GM03348 (cell line): ENCODE measurements around the gene BGN.

Experiments
- DNase-seq: peaks from one replicate; pipeline ENCODE4 v3.0.0; 2012; ENCODE audit warnings: low spot score

BGN gene

DNA sequence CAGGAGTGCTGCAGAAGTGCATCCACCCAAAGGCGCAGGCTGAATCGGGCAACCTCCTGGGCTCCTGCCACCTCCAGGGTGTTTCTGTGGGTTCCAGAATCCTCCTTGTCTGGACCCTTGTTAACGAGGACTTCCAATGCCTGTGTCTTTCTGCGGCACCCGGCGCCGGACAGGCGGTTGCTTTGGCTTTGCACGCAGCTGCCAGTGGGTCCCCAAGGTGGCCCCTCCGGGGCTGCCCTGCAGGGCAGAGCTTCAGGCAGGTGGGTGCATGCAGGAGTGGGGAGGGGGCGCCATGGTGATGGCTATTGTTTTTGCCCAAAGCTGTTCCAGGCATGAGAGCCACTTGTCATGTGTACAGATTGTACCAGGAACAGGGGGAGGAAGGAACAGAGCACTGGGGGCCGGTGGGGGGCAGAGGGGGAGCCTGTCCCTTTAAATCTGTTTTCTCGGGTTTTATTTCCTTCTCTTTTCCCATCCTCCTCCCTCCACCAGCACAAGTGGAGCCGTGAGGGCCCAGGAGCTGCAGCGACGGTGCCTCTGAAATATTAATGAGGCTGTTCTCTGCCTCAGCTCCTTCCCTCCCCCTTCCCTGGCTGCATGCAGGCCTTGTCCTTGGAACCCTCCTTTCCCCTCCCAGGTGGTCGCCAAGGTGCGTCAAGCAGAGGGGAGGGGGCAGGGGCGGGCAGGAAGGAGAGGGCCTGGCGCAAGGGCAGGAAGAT lies 35.8 kb downstream of the BGN start:
- DNase-seq: no peak

DNA sequence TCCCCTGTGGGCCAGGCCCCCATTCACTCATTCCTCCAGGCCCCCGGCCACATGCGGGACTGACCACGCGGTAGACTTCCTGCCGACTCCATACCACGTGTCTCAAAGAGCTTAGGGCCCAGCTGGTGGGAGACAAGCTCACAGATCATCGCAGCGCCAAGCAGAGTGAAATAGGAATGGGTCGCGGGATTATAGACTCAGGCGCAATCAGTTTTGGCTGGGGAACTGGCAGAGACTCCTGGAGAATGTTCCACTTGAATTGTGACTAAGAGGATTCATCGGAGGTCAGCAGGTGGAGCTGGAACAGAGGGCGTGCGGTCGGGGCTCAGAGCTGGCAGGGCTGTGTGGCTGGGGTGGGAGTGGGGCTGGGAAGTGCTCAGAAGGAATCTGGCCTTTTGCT lies 38.3 kb downstream of the BGN start:
- DNase-seq: no peak

DNA sequence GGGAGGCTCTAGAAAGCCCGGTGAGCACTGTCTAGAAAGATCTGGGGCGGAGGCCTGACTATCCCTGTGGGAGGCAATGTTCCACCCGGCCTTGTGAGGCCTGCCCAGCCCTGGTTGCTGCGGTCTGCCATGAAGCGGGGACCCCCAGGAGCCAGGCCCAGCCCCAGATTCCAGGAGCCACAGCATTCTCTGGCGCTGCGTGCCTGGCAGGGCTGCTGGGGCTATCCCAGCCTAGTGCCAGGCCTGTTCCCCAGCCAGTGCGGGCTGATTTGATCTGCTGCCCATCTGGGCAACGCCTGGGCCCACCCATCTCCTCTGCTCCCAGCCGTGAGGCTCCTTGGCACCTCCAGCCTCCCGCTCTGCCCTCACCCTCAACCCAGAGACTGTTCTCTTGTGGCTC lies 42.3 kb downstream of the BGN start:
- no peak for DNase-seq

DNA sequence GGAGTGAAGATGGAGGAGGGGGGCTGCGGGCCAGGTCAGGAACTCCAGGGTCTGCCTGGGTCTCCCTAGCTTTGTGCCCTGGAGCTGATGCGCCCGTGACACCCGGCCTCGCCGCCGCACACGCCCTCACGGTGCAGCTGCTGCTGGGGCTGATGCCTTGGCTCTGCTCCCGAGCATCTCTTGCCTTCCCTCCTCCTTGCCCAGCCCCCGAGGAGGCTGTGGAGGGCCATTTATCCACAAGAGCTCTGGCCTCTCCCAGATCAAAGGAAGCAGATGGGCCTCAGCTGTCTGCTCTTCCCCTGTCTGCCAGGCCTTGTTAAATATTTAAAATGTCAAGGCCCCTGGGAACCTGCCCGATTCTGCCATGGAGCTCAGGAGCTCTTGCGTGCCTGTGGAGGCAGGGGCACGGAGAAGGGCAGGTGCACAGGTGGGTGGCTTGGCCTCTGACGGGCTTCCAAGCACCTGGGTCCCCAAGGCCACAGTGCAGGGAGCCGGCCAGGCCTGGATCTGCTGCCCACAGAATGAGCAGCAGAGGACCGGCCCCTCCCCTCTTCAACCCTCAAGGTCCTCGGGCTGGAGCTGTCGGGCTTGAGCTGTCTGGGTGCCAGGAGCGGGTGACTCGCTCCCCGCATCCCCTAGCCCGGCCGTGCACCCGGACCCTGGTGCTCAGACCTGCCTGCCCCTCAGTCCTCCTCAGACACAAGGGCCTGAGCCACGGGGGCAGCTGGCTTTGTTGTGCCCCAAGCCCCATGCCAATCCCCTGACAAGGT lies 42.9 kb downstream of the BGN start:
- DNase-seq: no peak

DNA sequence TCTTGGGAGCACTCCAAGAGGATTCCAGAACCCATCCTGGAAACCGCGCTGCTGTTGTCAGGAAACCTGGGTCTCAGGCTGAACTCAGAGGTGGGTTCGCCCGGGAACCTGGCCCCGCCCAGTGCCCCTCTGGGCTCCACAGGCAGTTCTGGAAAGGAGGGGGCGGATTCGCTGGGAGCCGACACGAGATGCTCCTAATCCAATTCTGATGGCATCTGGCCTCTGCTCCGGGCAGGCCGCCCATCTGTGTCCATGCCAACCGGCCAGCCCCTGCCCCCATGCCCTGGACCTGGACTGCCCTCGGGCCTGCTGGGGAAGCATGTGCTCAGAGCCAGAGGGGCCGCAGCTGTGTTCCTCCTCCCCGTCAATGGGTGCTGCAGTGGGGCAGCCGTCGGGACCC lies 43.6 kb downstream of the BGN start:
- no peak for DNase-seq

DNA sequence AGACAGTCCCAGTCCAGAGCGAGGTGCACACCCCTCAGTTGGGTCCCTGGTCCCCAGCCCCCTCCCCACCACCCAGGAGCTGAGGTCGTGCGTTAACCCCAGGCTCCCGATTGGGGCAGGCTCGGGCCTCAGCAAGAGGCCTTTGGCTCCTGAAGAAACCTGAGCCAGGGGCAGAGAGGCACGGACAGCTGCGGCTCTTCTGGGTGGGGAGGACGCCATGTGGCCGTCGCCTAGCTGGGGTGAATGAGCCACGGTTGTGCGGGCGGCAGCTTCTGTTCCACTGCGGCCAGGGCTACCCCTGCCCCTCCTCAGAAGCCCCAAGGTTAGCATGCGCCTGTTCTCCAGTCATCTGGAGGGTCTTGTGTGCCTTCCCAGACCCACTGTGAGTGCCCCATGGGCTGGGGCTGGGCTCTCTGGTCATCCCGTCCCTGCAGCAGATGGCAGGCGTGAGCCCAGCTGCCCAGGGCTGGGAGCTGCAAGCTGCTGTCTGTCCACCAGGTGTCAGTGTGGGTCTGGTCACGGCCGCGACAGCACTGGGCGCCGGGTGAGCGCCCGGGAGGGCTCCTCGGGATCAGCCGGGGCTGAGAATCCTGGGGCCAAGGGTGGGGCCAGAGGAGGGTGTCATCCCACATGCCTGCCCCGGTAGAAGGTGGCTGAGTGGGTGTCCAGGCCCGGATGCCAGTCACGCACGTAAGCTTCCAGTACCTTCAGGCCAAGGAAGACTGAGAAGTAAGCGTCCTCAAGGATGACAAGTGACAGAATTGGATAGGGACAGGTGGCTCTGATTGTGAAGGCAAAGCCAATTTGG lies 44.6 kb downstream of the BGN start:
- peak; percentile 87 for DNase-seq

DNA sequence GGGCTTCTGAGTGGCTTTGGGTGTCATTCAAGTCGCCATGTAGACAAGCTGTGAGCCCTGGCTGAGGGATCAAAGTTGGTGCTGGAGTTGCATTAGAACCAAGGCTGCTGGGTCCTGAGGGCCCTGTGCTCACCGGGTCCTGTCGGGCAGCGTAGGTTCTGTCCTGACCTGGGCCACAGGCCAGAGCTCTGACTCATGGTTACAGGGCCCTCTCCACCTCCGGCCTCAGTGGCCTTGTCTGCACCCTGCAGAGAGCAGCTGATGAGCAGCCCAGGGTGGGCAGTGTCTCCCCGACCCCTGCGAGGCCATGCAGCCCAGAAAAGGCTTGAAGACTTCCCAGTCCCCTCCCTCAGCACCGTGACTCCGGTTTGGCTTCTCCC lies 45.2 kb downstream of the BGN start:
- no peak for DNase-seq

DNA sequence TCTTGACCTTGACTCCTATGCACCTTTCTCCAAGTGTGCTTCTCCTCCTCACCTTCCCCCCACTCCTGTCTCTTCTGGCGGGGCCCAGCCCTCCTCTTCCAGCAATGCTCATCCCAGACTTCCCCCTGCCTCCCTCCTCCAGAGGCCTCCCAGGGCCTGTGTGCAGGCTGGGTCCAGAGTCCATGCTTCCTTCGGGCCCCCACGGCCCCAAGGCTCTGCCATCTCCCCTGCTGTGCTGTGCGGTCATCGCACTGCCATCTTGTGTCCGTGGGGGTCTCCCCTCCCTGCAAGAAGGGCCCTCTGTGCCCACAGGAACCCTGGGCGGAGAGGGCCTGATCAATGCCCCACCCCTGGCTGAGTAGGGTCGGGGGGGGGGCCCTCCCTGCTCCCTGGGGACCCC lies 49.9 kb downstream of the BGN start:
- DNase-seq: no peak

DNA sequence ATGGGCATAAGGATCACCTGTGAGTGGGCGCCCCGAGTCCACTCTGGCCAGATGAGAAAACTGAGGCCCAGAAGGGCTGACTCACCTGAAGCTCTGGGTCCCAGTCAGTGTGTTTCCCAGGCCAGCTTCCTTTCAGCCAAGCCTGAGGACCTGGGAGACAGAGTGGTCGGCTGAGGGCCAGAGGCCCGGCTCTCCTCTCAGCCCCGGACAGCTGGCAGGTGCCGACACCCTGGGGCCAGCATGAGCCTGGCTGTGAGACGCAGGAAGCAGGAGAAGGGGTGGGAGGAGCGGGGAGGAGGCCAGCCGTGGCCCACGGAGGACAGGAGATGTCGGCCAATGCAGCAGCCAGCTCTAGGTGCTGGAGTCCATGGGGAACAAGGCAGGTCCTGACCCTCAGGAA lies 51.6 kb downstream of the BGN start:
- DNase-seq: no peak

DNA sequence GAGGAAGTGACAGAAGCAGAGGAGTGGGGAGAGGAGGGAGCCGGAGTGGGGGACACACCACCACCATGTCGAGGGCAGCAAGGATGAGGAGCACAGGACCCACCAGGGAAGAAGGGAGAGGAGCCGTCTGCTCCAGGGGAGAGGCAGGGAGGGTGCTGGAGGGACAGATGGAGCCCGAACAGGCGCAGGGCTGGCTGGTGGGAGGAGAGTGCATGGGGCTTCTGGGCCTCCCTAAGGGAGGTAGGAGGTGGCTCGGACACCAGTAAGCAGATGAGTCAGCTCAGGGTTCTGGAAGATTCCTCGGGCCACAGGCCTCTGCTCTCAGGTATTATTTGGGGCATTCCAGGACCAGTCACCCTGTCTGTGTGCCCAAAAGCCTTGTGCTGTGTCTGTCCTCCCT lies 52.4 kb downstream of the BGN start:
- no peak for DNase-seq

DNA sequence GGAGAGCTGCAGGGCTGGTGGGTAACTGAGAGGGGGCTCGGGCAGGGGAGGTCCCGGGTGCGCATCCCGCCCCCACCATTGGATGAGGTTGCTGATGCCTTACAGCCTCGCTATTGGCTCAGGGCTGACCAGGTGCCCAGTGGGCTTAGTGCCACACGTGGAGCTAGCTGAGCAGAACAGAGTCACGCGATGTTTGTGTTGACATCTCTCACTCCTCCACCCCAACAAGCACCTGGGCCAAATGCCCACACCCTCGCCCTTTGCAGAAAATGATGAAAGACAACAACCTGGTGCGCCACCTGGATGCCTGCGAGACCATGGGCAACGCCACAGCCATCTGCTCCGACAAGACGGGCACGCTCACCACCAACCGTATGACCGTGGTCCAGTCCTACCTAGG lies 54.5 kb downstream of the BGN start:
- no peak for DNase-seq

DNA sequence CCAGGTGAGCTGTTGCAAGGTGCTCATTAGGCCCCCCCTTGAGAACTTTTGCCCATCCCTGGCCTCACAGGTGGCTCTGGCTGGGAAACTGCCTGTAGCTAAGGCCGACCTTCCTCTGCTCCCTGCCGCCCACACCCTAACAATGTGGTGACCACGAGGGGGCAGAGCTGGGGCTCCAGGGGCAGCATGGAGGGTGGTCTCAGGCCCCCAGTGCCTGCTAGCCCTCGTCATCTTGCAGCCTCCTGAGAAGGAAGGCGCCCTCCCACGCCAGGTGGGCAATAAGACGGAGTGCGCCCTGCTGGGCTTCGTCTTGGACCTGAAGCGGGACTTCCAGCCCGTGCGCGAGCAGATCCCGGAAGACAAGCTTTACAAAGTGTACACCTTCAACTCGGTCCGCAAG lies 55.0 kb downstream of the BGN start:
- DNase-seq: no peak

DNA sequence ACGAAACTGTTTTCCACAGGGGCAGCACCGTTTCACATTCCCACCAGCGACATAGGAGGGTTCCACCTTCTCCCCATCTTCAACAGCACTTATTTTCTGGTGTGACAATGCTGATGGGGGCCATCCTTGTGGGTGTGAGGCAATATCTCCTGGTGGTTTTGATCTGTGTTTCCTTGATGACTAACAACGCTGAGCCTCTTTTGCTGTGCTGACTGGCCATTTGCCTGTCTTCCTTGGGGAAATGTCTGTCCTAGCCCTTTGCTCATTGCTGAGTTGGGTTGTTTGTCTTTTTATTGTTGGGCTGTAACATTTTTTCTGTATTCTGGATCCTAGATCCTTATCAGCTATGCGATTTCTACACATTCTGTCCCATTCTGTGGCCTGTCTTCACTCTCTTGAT lies 56.4 kb downstream of the BGN start:
- peak; percentile 23 for DNase-seq

DNA sequence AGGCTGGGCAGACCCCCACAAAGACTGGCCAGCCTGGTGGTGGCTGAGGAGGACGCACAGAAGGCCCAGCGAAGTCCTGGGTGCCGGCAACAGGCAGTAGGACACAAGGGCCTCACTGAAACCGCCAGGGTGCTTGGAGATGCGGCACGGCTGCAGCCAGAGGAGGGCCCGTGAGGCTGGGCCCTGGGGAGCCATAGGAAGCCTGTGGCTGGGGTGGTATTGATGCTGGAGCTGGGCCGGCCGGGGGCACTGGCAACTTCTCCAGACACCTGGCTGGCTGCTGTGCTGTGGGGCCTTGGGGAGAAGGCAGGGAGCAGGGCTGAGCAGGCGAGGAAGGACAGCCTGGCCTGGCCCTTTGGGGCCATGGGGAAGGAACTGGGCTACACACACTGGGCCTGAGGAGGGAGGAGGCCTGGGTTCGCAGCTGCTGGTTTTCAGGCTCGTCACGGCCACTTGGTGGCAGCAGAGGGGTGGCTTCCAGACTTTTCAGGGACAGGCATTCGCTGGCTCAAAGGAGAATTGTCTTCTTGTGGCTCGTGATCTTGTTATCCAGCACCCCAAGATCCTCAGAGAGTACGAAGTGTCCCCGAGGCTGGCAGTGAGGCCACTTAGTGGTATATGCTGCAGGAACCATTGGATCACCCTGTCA lies 59.9 kb downstream of the BGN start:
- peak; percentile 78 for DNase-seq

DNA sequence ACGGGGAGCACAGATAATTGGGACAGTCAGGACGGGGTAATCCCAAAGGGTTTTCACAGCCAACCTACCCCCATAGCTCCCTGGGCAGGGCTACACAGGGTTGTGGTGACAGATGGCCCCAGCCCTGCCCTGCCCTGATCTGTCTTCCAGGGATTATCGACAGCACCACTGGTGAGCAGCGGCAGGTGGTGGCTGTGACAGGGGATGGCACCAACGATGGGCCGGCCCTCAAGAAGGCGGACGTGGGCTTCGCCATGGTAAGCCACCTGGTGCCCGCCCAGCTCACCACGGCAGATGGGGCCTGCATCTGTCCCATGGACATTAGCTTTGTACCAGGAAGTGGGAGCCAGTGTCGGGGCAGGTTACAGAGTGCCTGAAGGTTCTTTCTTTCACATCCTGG lies 62.0 kb downstream of the BGN start:
- no peak for DNase-seq

DNA sequence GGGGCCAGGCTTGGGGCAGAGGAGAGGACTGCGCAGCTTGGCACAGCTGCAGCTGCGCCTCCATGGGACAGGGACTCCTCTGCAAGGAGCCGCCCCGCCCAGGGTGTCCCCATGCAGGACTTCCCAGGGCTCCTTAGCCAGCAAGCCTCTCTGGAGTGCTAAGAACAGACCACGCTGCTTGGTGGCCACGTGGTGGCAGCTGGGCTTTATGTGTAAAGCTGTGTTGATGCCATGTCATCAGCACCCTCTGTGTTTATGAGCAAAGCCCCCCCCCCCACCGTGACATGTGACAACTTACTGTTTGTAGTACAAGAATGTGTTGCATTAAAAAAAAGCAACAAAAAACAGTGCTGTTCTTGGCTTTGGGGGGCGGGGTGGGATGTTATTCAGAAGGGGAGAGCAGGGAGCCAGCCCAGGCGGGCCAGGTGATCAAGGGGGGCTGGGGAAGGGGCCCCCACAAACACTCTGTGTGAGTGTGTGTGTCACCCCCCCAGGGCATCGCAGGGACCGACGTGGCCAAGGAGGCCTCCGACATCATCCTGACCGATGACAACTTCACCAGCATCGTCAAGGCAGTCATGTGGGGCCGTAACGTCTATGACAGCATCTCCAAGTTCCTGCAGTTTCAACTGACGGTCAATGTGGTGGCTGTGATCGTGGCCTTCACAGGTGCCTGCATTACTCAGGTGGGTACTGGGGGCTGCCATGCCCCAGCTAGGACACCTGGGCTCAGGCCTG lies 63.0 kb downstream of the BGN start:
- no peak for DNase-seq
